Uterus (tissue), 4 donors: ENCODE data around the gene IRS2. TPM values are rescaled to one million over a fixed set of nuclear protein-coding genes. Genes with fewer than 3 reads are reported as not detected.

Experiments
- DNase-seq, 2 donors: peaks; one replicate each; pipeline ENCODE4 v3.0.0-alpha.2; 2019 to 2020
- H3K27ac ChIP-seq, 2 donors: fragments of 200-600 bp; sonication (generic); 1 replicate in 1 of 2; 2 replicates in 1 of 2; pipeline ENCODE4 v1.5.1; 2016 to 2018
- H3K27me3 ChIP-seq, 2 donors: fragments of 200-600 bp; sonication (generic); one replicate each; pipeline ENCODE4 v1.5.1; 2018 to 2019; ENCODE audit warnings: control low read depth in 1 of 2
- H3K36me3 ChIP-seq, 2 donors: fragments of 200-600 bp; sonication (generic); one replicate each; pipeline ENCODE4 v1.5.1; 2019; ENCODE audit warnings: control low read depth in 1 of 2
- H3K4me1 ChIP-seq, 2 donors: fragments of 200-600 bp; sonication (generic); one replicate each; pipeline ENCODE4 v1.5.1; 2018 to 2019; ENCODE audit warnings: control low read depth in 1 of 2
- H3K4me3 ChIP-seq, 2 donors: fragments of 200-600 bp; sonication (generic); 1 replicate in 1 of 2; 2 replicates in 1 of 2; pipeline ENCODE4 v1.5.1; 2018 to 2019; ENCODE audit warnings: mild to moderate bottlenecking in 1 of 2
- H3K9me3 ChIP-seq, 2 donors: fragments of 200-600 bp; sonication (generic); one replicate each; pipeline ENCODE4 v1.5.1; 2019; ENCODE audit warnings: control low read depth in 1 of 2
- CTCF ChIP-seq, 4 experiments: fragments of 200-600 bp in 2 of 4; fragments of 450-650 bp in 2 of 4; sonication (generic) in 2 of 4; IDR thresholded peaks; one replicate each; pipeline ENCODE4 v1.5.1; 2016 to 2019; ENCODE audit warnings: antibody characterized with exemption in 4 of 4, mild to moderate bottlenecking in 2 of 4, moderate library complexity in 1 of 4
- POLR2A ChIP-seq, 2 donors: fragments of 450-650 bp; IDR thresholded peaks; one replicate each; pipeline ENCODE4 v1.6.1; 2016; ENCODE audit warnings: antibody characterized with exemption in 2 of 2, mild to moderate bottlenecking in 1 of 2, moderate library complexity in 1 of 2
- intact Hi-C: fragments of 100-400 bp; cut with DNase I; formaldehyde crosslinking; loops from one replicate; pipeline ENCODE4 v1.15.1; 2023; ENCODE audit warnings: low total_unique reads
- total RNA-seq, 4 donors: library from RNA; depleted of rRNA in 3 of 4; stranded (reverse); fragments of >200 nt in 3 of 4; gene quantifications; one replicate each; pipeline versions ENCODE4 v1.1.0 to v1.2.4, GENCODE V29; 2014 to 2023
- donor health status: DM: yes; HTN: yes; CAD: no.

The IRS2 gene
- total RNA-seq, 4 donors from 2014 or later: 6.5 to 20.3 (median 11.7) TPM

DNA sequence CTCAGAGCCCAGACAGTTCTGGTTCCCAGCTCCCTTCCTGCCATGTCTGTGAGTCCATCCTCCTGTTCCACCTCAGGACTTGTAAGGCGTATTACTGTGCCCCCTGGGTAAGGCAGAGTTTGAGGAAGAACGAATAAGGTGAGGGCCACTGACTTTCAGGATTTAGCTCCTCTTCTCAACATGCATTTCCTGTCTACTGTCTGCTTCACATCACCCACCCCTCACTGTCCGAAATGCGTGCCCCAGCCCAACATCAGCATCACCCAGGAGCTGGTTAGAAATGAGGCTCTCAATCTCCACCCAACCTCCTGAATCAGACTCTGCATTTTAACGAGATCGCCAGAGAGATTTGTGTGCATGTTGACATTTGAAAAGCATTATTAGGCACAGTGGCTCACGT lies 44.4 kb downstream of the IRS2 start:
- intact Hi-C loops: no loop called here
- no peaks in the 10 kb centered on the region for H3K4me1 ChIP-seq
- no peaks in the 10 kb centered on the region for H3K27me3 ChIP-seq
- TF ChIP-seq POLR2A (IDR thresholded peaks at IDR 0.05) (no peak), CTCF (IDR thresholded peaks at IDR 0.05) (no peak)
- no peaks in the 10 kb centered on the region for H3K36me3 ChIP-seq
- no peak for DNase-seq
- no peak overlapping the region for H3K4me3 ChIP-seq
- no peak overlapping the region for H3K27ac ChIP-seq
- no peaks in the 10 kb centered on the region for H3K9me3 ChIP-seq

GRCh38 chr13:109740721-109741120 lies 45.7 kb downstream of the IRS2 start:
- intact Hi-C loops: no loop called here
- no peaks in the 10 kb centered on the region for H3K27me3 ChIP-seq
- no peak overlapping the region for H3K27ac ChIP-seq
- H3K4me1 ChIP-seq: no peaks in the 10 kb centered on the region
- DNase-seq: no peak
- no peak for TF ChIP-seq POLR2A (IDR thresholded peaks at IDR 0.05)
- TF ChIP-seq CTCF (IDR thresholded peaks at IDR 0.05): no peak
- H3K36me3 ChIP-seq: no peaks in the 10 kb centered on the region
- H3K9me3 ChIP-seq: no peaks in the 10 kb centered on the region
- no peak overlapping the region for H3K4me3 ChIP-seq

GRCh38 chr13:109740121-109740520 lies 46.3 kb downstream of the IRS2 start:
- intact Hi-C loops: no loop called here
- TF ChIP-seq CTCF (IDR thresholded peaks at IDR 0.05) (no peak), POLR2A (IDR thresholded peaks at IDR 0.05) (no peak)
- H3K4me3 ChIP-seq: no peak overlapping the region
- no peaks in the 10 kb centered on the region for H3K9me3 ChIP-seq
- no peaks in the 10 kb centered on the region for H3K36me3 ChIP-seq
- DNase-seq: no peak
- no peak overlapping the region for H3K27ac ChIP-seq
- H3K4me1 ChIP-seq: no peaks in the 10 kb centered on the region
- no peaks in the 10 kb centered on the region for H3K27me3 ChIP-seq

- DNase-seq: no peak
- TF ChIP-seq POLR2A (IDR thresholded peaks at IDR 0.05) (no peak), CTCF (IDR thresholded peaks at IDR 0.05) (no peak)
- H3K27me3 ChIP-seq: no peaks in the 10 kb centered on the region
- H3K4me1 ChIP-seq: no peaks in the 10 kb centered on the region
- H3K27ac ChIP-seq: no peak overlapping the region
- no peak overlapping the region for H3K4me3 ChIP-seq
- no peaks in the 10 kb centered on the region for H3K36me3 ChIP-seq
- intact Hi-C loops: no loop called here
- H3K9me3 ChIP-seq: no peaks in the 10 kb centered on the region
These were observed 48.1 kb downstream of the IRS2 start for GRCh38 chr13:109738298-109738746.

- TF ChIP-seq POLR2A (IDR thresholded peaks at IDR 0.05): no peak
- TF ChIP-seq CTCF (IDR thresholded peaks at IDR 0.05): no peak
- no peak for DNase-seq
- no peak overlapping the region for H3K27ac ChIP-seq
- intact Hi-C loops: no loop called here
- no peaks in the 10 kb centered on the region for H3K36me3 ChIP-seq
- no peaks in the 10 kb centered on the region for H3K27me3 ChIP-seq
- H3K9me3 ChIP-seq: no peaks in the 10 kb centered on the region
- H3K4me1 ChIP-seq: no peaks in the 10 kb centered on the region
- H3K4me3 ChIP-seq: no peak overlapping the region
These were observed 48.8 kb downstream of the IRS2 start for GRCh38 chr13:109737606-109738005.
